Thoracic aorta (tissue), 2 donors: ENCODE measurements around the gene SEL1L3. TPM values are rescaled to one million over a fixed set of nuclear protein-coding genes. Genes with fewer than 3 reads are reported as not detected.

ENCODE experiments used
- ATAC-seq: fragments of 150-250 bp; one replicate; pipeline ENCODE4 v1.8.0; 2017; ENCODE audit warnings: low read depth; ENCODE audit not compliant: insufficient number of reproducible peaks, low FRiP score
- DNase-seq: peaks from one replicate; pipeline ENCODE4 v3.0.0-alpha.2; 2020; ENCODE audit warnings: low spot score
- H3K27ac ChIP-seq, 2 donors: fragments of 200-600 bp; sonication (generic); 1 replicate in 1 of 2; 2 replicates in 1 of 2; pipeline ENCODE4 v1.5.1; 2016; ENCODE audit warnings: mild to moderate bottlenecking in 2 of 2, moderate library complexity in 2 of 2
- H3K27me3 ChIP-seq: fragments of 200-600 bp; sonication (generic); replicated peaks from 2 replicates; pipeline ENCODE4 v1.6.0; 2016; ENCODE audit warnings: mild to moderate bottlenecking; ENCODE audit not compliant: insufficient read depth
- H3K36me3 ChIP-seq: fragments of 200-600 bp; sonication (generic); one replicate; pipeline ENCODE4 v1.5.1; 2016
- H3K4me1 ChIP-seq, 2 donors: fragments of 200-600 bp; sonication (generic); 1 replicate in 1 of 2; 2 replicates in 1 of 2; pipeline versions ENCODE4 v1.5.1 to v1.6.0; 2016; ENCODE audit warnings: low read depth in 2 of 2, mild to moderate bottlenecking in 1 of 2; ENCODE audit not compliant: control insufficient read depth in 1 of 2
- H3K4me3 ChIP-seq: fragments of 200-600 bp; sonication (generic); 2 replicates; pipeline ENCODE4 v1.5.1; 2016; ENCODE audit warnings: mild to moderate bottlenecking
- H3K9me3 ChIP-seq: fragments of 200-600 bp; sonication (generic); 2 replicates; pipeline ENCODE4 v1.5.1; 2016
- total RNA-seq, 2 donors: library from RNA; depleted of rRNA; stranded (reverse); fragments of >200 nt; gene quantifications; one replicate each; pipeline versions ENCODE4 v1.1.0 to v1.2.3, GENCODE V29; 2016
- TF ChIP-seq, protein P1 (sequence below): fragments of 200-600 bp; sonication (generic); IDR thresholded peaks from one replicate; pipeline ENCODE4 v1.5.1; 2019; ENCODE audit warnings: antibody characterized with exemption

The SEL1L3 gene
- total RNA-seq, 2 donors from 2014 or later = 9.9 to 34.8 TPM

DNA sequence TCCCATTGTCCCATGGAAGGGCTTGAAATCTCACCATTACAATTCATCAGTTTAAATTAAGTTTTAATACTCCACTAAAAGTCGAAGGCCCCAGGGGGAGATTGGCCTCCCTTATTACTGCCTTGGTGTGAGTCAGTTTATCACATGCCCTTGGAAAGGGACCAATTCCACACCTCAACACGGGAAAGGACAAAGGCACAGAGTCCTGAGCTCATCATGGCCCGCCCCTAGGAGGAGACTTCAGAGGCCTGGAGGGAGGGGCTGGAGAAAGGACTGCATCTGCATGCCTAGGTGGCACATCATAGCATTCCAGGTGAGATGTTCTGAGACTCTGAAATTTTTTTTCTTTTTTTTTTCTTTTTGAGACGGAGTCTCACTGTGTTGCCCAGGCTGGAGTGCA is 2.8 kb upstream of the SEL1L3 start:
- no peaks in the 10 kb centered on the region for H3K9me3 ChIP-seq
- H3K4me3 ChIP-seq = no peak overlapping the region
- H3K27ac ChIP-seq = no peak overlapping the region
- DNase-seq (no peak), ATAC-seq (no peak)
- H3K4me1 ChIP-seq = peaks cover 7 to 14% of the 10 kb centered on the region in 2 donors
- H3K36me3 ChIP-seq = no peaks in the 10 kb centered on the region
- TF ChIP-seq, protein P1, sequence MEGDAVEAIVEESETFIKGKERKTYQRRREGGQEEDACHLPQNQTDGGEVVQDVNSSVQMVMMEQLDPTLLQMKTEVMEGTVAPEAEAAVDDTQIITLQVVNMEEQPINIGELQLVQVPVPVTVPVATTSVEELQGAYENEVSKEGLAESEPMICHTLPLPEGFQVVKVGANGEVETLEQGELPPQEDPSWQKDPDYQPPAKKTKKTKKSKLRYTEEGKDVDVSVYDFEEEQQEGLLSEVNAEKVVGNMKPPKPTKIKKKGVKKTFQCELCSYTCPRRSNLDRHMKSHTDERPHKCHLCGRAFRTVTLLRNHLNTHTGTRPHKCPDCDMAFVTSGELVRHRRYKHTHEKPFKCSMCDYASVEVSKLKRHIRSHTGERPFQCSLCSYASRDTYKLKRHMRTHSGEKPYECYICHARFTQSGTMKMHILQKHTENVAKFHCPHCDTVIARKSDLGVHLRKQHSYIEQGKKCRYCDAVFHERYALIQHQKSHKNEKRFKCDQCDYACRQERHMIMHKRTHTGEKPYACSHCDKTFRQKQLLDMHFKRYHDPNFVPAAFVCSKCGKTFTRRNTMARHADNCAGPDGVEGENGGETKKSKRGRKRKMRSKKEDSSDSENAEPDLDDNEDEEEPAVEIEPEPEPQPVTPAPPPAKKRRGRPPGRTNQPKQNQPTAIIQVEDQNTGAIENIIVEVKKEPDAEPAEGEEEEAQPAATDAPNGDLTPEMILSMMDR = no peak
- no peaks in the 10 kb centered on the region for H3K27me3 ChIP-seq

DNA sequence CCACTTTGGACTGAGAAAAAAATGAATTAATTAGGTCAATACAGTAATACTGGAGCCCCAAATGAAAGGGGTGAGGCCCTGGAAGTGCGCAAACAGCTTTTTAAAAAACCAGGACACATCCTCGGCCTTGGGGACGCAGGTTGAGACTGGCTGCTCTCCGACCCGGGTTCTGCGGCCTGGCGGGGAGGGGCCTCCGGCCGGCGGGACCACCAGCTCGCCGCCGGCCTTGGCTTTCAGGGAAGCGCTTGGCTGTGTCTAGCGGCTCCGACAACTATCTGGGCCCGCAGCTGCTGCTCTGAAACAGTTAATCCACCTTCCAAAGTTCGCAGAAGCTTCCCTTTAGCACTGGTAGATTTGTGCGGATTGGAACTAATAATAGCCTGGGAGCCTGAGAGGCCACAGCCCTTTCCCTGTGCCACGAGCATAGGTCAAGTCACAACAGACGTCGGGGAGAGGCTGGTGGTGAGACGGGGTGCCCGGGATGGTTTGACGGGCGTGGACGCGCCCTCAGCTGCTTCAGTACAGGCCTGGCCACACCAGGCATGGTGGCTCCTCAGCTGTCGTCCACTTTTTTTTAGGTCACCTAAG is 1.1 kb upstream of the SEL1L3 start:
- TF ChIP-seq, protein P1 = no peak
- ATAC-seq = no peak
- DNase-seq = no peak
- no peak overlapping the region for H3K4me3 ChIP-seq
- H3K27me3 ChIP-seq = no peaks in the 10 kb centered on the region
- no peaks in the 10 kb centered on the region for H3K9me3 ChIP-seq
- H3K36me3 ChIP-seq = no peaks in the 10 kb centered on the region
- no peak overlapping the region for H3K27ac ChIP-seq
- H3K4me1 ChIP-seq = peaks cover 7 to 14% of the 10 kb centered on the region in 2 donors

DNA sequence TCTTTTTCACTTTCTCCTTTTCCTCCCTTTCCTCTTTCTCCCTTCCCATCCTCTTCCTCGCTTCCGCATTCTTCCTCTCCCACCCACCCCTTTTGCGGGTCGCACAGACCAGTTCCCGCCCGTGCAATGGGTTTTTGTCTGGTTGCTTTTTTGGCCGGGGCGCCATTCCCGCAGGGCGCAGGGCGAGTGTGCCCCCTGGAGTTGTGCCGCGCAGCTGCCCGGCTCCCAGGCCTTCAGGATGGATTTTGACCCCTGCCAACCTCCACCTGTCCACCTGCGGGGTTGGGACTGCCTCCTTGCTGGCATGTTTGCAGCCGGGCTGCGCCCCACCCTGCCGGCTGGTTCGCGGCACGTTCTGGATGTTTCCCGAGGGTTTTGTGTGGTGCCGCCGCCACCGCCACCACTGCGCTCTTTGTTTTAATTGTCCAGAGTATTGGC is 578 bp upstream of the SEL1L3 start:
- Histone ChIP-seq H3K36me3 (no peaks in the 10 kb centered on the region), H3K4me1 (peaks cover 7 to 14% of the 10 kb centered on the region in 2 donors), H3K27ac (no peak overlapping the region), H3K4me3 (peak overlapping the region; percentile 68), H3K9me3 (no peaks in the 10 kb centered on the region), H3K27me3 (no peaks in the 10 kb centered on the region)
- no peak for ATAC-seq
- TF ChIP-seq, protein P1 = no peak
- no peak for DNase-seq

DNA sequence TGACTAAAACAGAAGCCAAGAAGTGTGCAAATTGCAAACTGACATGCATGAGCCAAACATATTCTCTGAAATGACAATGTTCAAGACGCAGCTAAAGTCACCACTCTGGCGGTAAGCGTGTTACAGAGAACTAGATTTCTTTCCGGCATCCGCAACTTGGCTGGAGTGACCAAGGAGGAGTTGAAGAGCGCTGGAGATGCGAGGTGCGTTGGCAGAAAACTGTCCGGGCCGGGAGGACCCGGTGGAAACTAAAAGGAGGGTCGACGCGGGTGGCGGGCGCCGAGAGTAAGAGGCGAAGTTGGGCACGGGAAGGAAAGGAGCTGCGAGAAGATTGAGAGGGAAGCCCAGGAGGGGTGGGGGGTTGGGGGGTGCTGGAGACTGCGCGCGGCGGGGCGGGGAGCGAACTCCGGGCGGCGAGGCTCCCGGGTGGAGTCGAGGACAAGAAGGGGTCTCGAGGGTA is 807 bp downstream of the SEL1L3 start:
- peaks cover 7 to 14% of the 10 kb centered on the region in 2 donors for H3K4me1 ChIP-seq
- H3K4me3 ChIP-seq = peak overlapping the region; percentile 77
- no peaks in the 10 kb centered on the region for H3K36me3 ChIP-seq
- no peaks in the 10 kb centered on the region for H3K9me3 ChIP-seq
- no peaks in the 10 kb centered on the region for H3K27me3 ChIP-seq
- no peak for ATAC-seq
- DNase-seq = no peak
- TF ChIP-seq, protein P1 = no peak
- no peak overlapping the region for H3K27ac ChIP-seq

DNA sequence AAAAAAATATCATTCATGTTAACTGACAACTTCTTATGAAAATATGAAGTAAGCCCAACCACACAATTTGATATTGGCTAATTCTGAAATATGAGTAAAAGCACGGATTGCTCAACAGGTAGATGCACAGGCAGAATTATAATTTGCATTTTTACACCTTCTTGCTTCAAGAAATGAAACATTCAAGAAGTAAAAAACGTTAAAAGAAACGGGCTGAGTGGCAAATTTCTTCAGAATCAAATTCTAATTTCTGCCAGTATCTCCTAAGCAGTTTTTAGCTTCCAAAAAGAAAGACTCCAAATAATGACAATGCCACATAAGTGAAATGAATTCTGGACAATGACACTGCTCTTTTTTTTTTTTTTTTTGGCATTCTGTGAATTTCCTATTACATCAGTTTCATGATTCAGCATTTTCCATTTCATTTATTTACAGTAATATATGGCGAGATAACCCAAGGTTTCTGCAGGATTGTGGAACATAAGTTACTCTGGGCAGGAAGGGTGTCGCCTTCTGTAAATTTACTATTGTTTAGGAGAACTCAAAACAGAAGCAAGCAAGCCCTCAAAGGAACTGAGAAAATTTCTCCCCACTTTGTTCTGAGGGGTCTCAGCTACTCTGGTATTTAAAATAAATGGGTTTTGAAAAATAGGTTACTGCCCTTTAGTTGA is 1.4 kb downstream of the SEL1L3 start:
- H3K4me3 ChIP-seq = peak overlapping the region; percentile 77
- ATAC-seq (no peak), DNase-seq (no peak)
- TF ChIP-seq, protein P1 = no peak
- H3K27ac ChIP-seq = no peak overlapping the region
- peaks cover 7 to 14% of the 10 kb centered on the region in 2 donors for H3K4me1 ChIP-seq
- H3K36me3 ChIP-seq = no peaks in the 10 kb centered on the region
- no peaks in the 10 kb centered on the region for H3K9me3 ChIP-seq
- no peaks in the 10 kb centered on the region for H3K27me3 ChIP-seq
